ENCODE data around the gene TGFA.

The TGFA gene

DNA sequence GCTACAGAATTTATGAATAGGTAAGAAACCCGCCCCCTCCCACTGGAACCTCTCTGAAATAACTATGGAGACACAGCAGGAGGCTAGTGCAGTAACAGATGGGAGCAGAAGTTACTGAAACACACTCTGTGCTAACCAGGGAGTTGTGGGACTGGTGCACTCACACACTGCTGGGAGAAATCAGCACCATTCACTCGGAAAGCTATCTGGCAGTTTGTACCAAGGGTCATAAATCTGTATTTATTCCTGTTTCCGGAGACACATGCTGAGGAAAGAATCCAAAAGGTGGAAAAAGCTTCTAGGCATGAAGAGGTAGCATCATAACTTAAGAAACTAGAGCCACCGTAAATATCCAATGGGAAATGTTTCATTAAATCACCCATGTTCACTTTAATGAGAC is 39.9 kb downstream of the TGFA start:
- POLR2A ChIA-PET: no interaction called here
- CTCF ChIA-PET: interaction anchor here (1.8 kb wide), 1 partner anchor 17 kb away, joined by 4 read pairs; no protein-coding TSS in a partner anchor
- no peaks in the 10 kb centered on the region; the same call in 1 of the 2 replicates for H3K4me1 ChIP-seq (ENCODE audit: control insufficient read depth, insufficient read depth, low read length)
- no peaks in the 10 kb centered on the region for H3K36me3 ChIP-seq (ENCODE audit: control insufficient read depth in 2 of 2, insufficient read depth in 1 of 2, low read length in 2 of 2)
- H3K4me3 ChIP-seq (ENCODE audit: low read depth, low read length): no peak overlapping the region
- H3K9me3 ChIP-seq (ENCODE audit: control insufficient read depth, insufficient read depth, low read depth, low read length): no peaks in the 10 kb centered on the region
- TF ChIP-seq SETDB1 (IDR thresholded peaks at IDR 0.05; ENCODE audit: insufficient read length, low read length) (no peak), ZNF660 (tag by site-specific recombination; IDR thresholded peaks at IDR 0.05) (no peak), ZNF558 (tag by site-specific recombination; IDR thresholded peaks at IDR 0.05) (no peak), ZNF677 (tag by site-specific recombination; IDR thresholded peaks at IDR 0.05) (no peak), ZIC2 (tag by site-specific recombination; IDR thresholded peaks at IDR 0.05) (peak; percentile 61), MYNN (tag by site-specific recombination; IDR thresholded peaks at IDR 0.05; ENCODE audit: borderline replicate concordance) (no peak), ZNF514 (tag by site-specific recombination; IDR thresholded peaks at IDR 0.05) (no peak), ZBTB48 (tag by site-specific recombination; IDR thresholded peaks at IDR 0.05) (no peak)
- TF ChIP-seq, protein P1, sequence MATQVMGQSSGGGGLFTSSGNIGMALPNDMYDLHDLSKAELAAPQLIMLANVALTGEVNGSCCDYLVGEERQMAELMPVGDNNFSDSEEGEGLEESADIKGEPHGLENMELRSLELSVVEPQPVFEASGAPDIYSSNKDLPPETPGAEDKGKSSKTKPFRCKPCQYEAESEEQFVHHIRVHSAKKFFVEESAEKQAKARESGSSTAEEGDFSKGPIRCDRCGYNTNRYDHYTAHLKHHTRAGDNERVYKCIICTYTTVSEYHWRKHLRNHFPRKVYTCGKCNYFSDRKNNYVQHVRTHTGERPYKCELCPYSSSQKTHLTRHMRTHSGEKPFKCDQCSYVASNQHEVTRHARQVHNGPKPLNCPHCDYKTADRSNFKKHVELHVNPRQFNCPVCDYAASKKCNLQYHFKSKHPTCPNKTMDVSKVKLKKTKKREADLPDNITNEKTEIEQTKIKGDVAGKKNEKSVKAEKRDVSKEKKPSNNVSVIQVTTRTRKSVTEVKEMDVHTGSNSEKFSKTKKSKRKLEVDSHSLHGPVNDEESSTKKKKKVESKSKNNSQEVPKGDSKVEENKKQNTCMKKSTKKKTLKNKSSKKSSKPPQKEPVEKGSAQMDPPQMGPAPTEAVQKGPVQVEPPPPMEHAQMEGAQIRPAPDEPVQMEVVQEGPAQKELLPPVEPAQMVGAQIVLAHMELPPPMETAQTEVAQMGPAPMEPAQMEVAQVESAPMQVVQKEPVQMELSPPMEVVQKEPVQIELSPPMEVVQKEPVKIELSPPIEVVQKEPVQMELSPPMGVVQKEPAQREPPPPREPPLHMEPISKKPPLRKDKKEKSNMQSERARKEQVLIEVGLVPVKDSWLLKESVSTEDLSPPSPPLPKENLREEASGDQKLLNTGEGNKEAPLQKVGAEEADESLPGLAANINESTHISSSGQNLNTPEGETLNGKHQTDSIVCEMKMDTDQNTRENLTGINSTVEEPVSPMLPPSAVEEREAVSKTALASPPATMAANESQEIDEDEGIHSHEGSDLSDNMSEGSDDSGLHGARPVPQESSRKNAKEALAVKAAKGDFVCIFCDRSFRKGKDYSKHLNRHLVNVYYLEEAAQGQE (tag by site-specific recombination; IDR thresholded peaks at IDR 0.05): peak; percentile 88
- TF ChIP-seq, protein P2, sequence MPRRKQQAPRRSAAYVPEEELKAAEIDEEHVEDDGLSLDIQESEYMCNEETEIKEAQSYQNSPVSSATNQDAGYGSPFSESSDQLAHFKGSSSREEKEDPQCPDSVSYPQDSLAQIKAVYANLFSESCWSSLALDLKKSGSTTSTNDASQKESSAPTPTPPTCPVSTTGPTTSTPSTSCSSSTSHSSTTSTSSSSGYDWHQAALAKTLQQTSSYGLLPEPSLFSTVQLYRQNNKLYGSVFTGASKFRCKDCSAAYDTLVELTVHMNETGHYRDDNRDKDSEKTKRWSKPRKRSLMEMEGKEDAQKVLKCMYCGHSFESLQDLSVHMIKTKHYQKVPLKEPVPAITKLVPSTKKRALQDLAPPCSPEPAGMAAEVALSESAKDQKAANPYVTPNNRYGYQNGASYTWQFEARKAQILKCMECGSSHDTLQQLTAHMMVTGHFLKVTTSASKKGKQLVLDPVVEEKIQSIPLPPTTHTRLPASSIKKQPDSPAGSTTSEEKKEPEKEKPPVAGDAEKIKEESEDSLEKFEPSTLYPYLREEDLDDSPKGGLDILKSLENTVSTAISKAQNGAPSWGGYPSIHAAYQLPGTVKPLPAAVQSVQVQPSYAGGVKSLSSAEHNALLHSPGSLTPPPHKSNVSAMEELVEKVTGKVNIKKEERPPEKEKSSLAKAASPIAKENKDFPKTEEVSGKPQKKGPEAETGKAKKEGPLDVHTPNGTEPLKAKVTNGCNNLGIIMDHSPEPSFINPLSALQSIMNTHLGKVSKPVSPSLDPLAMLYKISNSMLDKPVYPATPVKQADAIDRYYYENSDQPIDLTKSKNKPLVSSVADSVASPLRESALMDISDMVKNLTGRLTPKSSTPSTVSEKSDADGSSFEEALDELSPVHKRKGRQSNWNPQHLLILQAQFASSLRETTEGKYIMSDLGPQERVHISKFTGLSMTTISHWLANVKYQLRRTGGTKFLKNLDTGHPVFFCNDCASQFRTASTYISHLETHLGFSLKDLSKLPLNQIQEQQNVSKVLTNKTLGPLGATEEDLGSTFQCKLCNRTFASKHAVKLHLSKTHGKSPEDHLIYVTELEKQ (tag by site-specific recombination; IDR thresholded peaks at IDR 0.05; ENCODE audit: borderline replicate concordance): no peak
- no peak overlapping the region for H3K27ac ChIP-seq (ENCODE audit: extremely low read depth, low read depth, low read length)

DNA sequence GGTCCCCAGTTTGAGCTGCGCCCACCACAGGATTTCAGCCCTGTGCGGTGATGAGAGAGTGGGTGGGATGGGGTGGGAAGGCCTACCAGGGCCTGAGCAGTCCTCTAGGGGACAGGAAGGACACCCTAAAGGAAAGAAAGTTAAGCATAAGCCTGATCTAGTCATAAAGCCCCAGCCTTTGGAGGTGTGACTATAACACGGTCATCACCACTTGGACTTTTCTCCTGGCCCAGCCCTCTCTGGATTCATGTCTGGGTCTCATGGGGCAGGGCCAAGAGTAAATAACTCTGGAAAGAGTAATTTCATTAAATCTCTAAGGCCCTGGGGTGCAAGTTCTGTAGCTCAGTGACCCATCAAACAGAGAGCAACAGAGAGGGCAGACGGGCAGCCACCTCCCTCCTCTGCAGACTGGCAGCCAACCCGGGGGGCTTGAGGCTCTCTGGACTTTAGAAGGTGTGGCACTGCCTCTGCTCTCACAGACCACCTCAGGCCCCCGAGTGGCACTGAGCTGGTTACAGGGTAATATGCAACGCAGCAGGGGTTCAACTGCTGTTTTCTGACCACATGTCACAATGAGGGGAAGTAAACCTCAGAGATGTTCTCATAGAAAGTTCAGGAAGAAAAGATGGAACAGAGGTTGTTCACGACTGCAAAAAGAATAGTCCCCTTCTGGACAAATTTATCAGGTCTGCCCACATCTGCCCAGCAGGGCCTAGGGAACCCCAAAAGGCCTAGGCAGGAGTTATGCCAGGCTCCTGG is 41.5 kb downstream of the TGFA start:
- TF ChIP-seq EGR2 (tag by site-specific recombination; IDR thresholded peaks at IDR 0.05; ENCODE audit: low read depth): peak; percentile 47; the same call in 1 of the 2 replicates
- no peak for TF ChIP-seq ZBTB48 (tag by site-specific recombination; IDR thresholded peaks at IDR 0.05)
- TF ChIP-seq ZNF23 (tag by site-specific recombination; IDR thresholded peaks at IDR 0.05; ENCODE audit: borderline replicate concordance): no peak
- no peak for TF ChIP-seq GLIS1 (tag by site-specific recombination; IDR thresholded peaks at IDR 0.05)
- no peak for TF ChIP-seq ZNF114 (tag by site-specific recombination; IDR thresholded peaks at IDR 0.05)
- TF ChIP-seq ZFP69B (tag by site-specific recombination; IDR thresholded peaks at IDR 0.05): no peak
- TF ChIP-seq BCL11A (tag by site-specific recombination; IDR thresholded peaks at IDR 0.05; ENCODE audit: low read depth): no peak
- TF ChIP-seq, protein P3, sequence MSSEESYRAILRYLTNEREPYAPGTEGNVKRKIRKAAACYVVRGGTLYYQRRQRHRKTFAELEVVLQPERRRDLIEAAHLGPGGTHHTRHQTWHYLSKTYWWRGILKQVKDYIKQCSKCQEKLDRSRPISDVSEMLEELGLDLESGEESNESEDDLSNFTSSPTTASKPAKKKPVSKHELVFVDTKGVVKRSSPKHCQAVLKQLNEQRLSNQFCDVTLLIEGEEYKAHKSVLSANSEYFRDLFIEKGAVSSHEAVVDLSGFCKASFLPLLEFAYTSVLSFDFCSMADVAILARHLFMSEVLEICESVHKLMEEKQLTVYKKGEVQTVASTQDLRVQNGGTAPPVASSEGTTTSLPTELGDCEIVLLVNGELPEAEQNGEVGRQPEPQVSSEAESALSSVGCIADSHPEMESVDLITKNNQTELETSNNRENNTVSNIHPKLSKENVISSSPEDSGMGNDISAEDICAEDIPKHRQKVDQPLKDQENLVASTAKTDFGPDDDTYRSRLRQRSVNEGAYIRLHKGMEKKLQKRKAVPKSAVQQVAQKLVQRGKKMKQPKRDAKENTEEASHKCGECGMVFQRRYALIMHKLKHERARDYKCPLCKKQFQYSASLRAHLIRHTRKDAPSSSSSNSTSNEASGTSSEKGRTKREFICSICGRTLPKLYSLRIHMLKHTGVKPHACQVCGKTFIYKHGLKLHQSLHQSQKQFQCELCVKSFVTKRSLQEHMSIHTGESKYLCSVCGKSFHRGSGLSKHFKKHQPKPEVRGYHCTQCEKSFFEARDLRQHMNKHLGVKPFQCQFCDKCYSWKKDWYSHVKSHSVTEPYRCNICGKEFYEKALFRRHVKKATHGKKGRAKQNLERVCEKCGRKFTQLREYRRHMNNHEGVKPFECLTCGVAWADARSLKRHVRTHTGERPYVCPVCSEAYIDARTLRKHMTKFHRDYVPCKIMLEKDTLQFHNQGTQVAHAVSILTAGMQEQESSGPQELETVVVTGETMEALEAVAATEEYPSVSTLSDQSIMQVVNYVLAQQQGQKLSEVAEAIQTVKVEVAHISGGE (tag by site-specific recombination; conservative IDR thresholded peaks at IDR 0.05; ENCODE audit: low read depth): no peak
- Histone ChIP-seq H3K36me3 (ENCODE audit: control insufficient read depth in 2 of 2, insufficient read depth in 1 of 2, low read length in 2 of 2) (no peaks in the 10 kb centered on the region), H3K27ac (ENCODE audit: extremely low read depth, low read depth, low read length) (no peak overlapping the region), H3K9me3 (ENCODE audit: control insufficient read depth, insufficient read depth, low read depth, low read length) (no peaks in the 10 kb centered on the region), H3K4me1 (ENCODE audit: control insufficient read depth, insufficient read depth, low read length) (no peaks in the 10 kb centered on the region; the same call in 1 of the 2 replicates), H3K4me3 (ENCODE audit: low read depth, low read length) (no peak overlapping the region)
- POLR2A ChIA-PET: no interaction called here
- CTCF ChIA-PET: no interaction called here

Measured in HEK293 (cell line).